Measurements from ENCODE around the gene MAMLD1. TPM values are rescaled to one million over a fixed set of nuclear protein-coding genes. Genes with fewer than 3 reads are reported as not detected.

Gene MAMLD1
- total RNA-seq, 5 donors from 2014 or later (not counting 1 experiment from before 2014, with no cell fraction given) = 0.92 to 2.1 (median 1.6) TPM

- ATAC-seq (replicated peaks in 1 of 4) = no peak
- Histone ChIP-seq H3K4me3 (ENCODE audit: control insufficient read depth in 1 of 2, extremely low read depth in 1 of 2, low read length in 1 of 2) (no peak overlapping the region), H3K27ac (ENCODE audit: low read length) (no peak overlapping the region), H3K36me3 (ENCODE audit: control insufficient read depth in 2 of 2, extremely low read depth in 1 of 2, insufficient read depth in 1 of 2, low read length in 1 of 2) (no peaks in the 10 kb centered on the region), H3K9me3 (no peaks in the 10 kb centered on the region), H3K4me1 (ENCODE audit: control insufficient read depth in 1 of 2, extremely low read depth in 1 of 2, insufficient read depth in 2 of 2, low read length in 2 of 2) (no peaks in the 10 kb centered on the region), H3K27me3 (replicated peaks in 1 of 2; ENCODE audit: control insufficient read depth in 2 of 2, extremely low read depth in 1 of 2, insufficient read depth in 2 of 2, low read length in 1 of 2) (no peaks in the 10 kb centered on the region)
- no peaks in the 10 kb centered on the region for H3K36me3 Mint-ChIP-seq
- H3K9me3 Mint-ChIP-seq = no peaks in the 10 kb centered on the region
- no CpG with 5 or more reads among the region's 5 CpGs for whole genome bisulfite sequencing (ENCODE audit: insufficient coverage)
- H3K4me3 Mint-ChIP-seq = no peak overlapping the region
- peaks cover 0 to 22% of the 10 kb centered on the region in 2 donors for H3K27me3 Mint-ChIP-seq
- ChIA-PET POLR2A (no interaction called here), CTCF (interaction anchor here in 1 of 2 donors (1.1 kb wide), 1 partner anchor 30 kb away, joined by 3 read pairs; no protein-coding TSS in a partner anchor)
- DNase-seq = no peak
- peaks cover 5 to 8% (median 6%) of the 10 kb centered on the region in 3 donors for H3K4me1 Mint-ChIP-seq
- H3K27ac Mint-ChIP-seq = no peak overlapping the region
Measured at GRCh38 chrX:150487369-150488094, 124.4 kb downstream of the MAMLD1 start.

GRCh38 chrX:150489359-150490015, 126.4 kb downstream of the MAMLD1 start:
- Histone ChIP-seq H3K27ac (ENCODE audit: low read length) (no peak overlapping the region), H3K9me3 (no peaks in the 10 kb centered on the region), H3K4me3 (ENCODE audit: control insufficient read depth in 1 of 2, extremely low read depth in 1 of 2, low read length in 1 of 2) (no peak overlapping the region), H3K27me3 (replicated peaks in 1 of 2; ENCODE audit: control insufficient read depth in 2 of 2, extremely low read depth in 1 of 2, insufficient read depth in 2 of 2, low read length in 1 of 2) (no peaks in the 10 kb centered on the region), H3K36me3 (ENCODE audit: control insufficient read depth in 2 of 2, extremely low read depth in 1 of 2, insufficient read depth in 1 of 2, low read length in 1 of 2) (no peaks in the 10 kb centered on the region), H3K4me1 (ENCODE audit: control insufficient read depth in 1 of 2, extremely low read depth in 1 of 2, insufficient read depth in 2 of 2, low read length in 2 of 2) (no peaks in the 10 kb centered on the region)
- no CpG with 5 or more reads among the region's 6 CpGs for WGBS (ENCODE audit: insufficient coverage)
- POLR2A ChIA-PET = no interaction called here
- DNase-seq (no peak), ATAC-seq (replicated peaks in 1 of 4) (no peak)
- Mint-ChIP-seq H3K4me3 (no peak overlapping the region), H3K27ac (no peak overlapping the region), H3K4me1 (no peaks in the 10 kb centered on the region), H3K36me3 (no peaks in the 10 kb centered on the region), H3K9me3 (no peaks in the 10 kb centered on the region), H3K27me3 (peaks cover 0 to 27% of the 10 kb centered on the region in 2 donors)
- CTCF ChIA-PET = interaction anchor here (0.7 to 1.3 kb wide), 2 partner anchors 11 to 1191 kb away, joined by 3 to 4 read pairs; no protein-coding TSS in a partner anchor

- H3K9me3 ChIP-seq = no peaks in the 10 kb centered on the region
- no CpG with 5 or more reads among the region's 4 CpGs for WGBS (ENCODE audit: insufficient coverage)
- H3K4me1 Mint-ChIP-seq = no peaks in the 10 kb centered on the region
- no peak overlapping the region for H3K27ac ChIP-seq (ENCODE audit: low read length)
- H3K27me3 Mint-ChIP-seq = peaks cover 0 to 29% of the 10 kb centered on the region in 2 donors
- POLR2A ChIA-PET = no interaction called here
- H3K9me3 Mint-ChIP-seq = no peaks in the 10 kb centered on the region
- no peaks in the 10 kb centered on the region for H3K36me3 Mint-ChIP-seq
- DNase-seq = no peak
- no peak for ATAC-seq (replicated peaks in 1 of 4)
- no peak overlapping the region for H3K27ac Mint-ChIP-seq
- no peaks in the 10 kb centered on the region for H3K36me3 ChIP-seq (ENCODE audit: control insufficient read depth in 2 of 2, extremely low read depth in 1 of 2, insufficient read depth in 1 of 2, low read length in 1 of 2)
- H3K4me1 ChIP-seq (ENCODE audit: control insufficient read depth in 1 of 2, extremely low read depth in 1 of 2, insufficient read depth in 2 of 2, low read length in 2 of 2) = no peaks in the 10 kb centered on the region
- CTCF ChIA-PET = no interaction called here
- H3K27me3 ChIP-seq (replicated peaks in 1 of 2; ENCODE audit: control insufficient read depth in 2 of 2, extremely low read depth in 1 of 2, insufficient read depth in 2 of 2, low read length in 1 of 2) = no peaks in the 10 kb centered on the region
- no peak overlapping the region for H3K4me3 ChIP-seq (ENCODE audit: control insufficient read depth in 1 of 2, extremely low read depth in 1 of 2, low read length in 1 of 2)
- no peak overlapping the region for H3K4me3 Mint-ChIP-seq
Measured at GRCh38 chrX:150495496-150495895, 132.4 kb downstream of the MAMLD1 start.

GRCh38 chrX:150499240-150499639, 136.1 kb downstream of the MAMLD1 start:
- no peaks in the 10 kb centered on the region for H3K9me3 Mint-ChIP-seq
- no peak overlapping the region for H3K27ac Mint-ChIP-seq
- no peaks in the 10 kb centered on the region for H3K9me3 ChIP-seq
- no peak overlapping the region for H3K27ac ChIP-seq (ENCODE audit: low read length)
- no peaks in the 10 kb centered on the region for H3K36me3 Mint-ChIP-seq
- H3K36me3 ChIP-seq (ENCODE audit: control insufficient read depth in 2 of 2, extremely low read depth in 1 of 2, insufficient read depth in 1 of 2, low read length in 1 of 2) = no peaks in the 10 kb centered on the region
- no peak overlapping the region for H3K4me3 ChIP-seq (ENCODE audit: control insufficient read depth in 1 of 2, extremely low read depth in 1 of 2, low read length in 1 of 2)
- ATAC-seq (replicated peaks in 1 of 4) = no peak
- H3K27me3 Mint-ChIP-seq = peaks cover 0 to 15% of the 10 kb centered on the region in 2 donors
- ChIA-PET POLR2A (no interaction called here), CTCF (no interaction called here)
- no peaks in the 10 kb centered on the region for H3K4me1 Mint-ChIP-seq
- DNase-seq = no peak
- no peaks in the 10 kb centered on the region for H3K4me1 ChIP-seq (ENCODE audit: control insufficient read depth in 1 of 2, extremely low read depth in 1 of 2, insufficient read depth in 2 of 2, low read length in 2 of 2)
- WGBS (ENCODE audit: insufficient coverage) = no CpG with 5 or more reads among the region's 3 CpGs
- no peak overlapping the region for H3K4me3 Mint-ChIP-seq
- H3K27me3 ChIP-seq (replicated peaks in 1 of 2; ENCODE audit: control insufficient read depth in 2 of 2, extremely low read depth in 1 of 2, insufficient read depth in 2 of 2, low read length in 1 of 2) = no peaks in the 10 kb centered on the region

- ChIA-PET CTCF (no interaction called here), POLR2A (no interaction called here)
- WGBS (ENCODE audit: insufficient coverage) = 100% methylated on average over 1 of the region's 3 CpGs
- H3K4me1 Mint-ChIP-seq = no peaks in the 10 kb centered on the region
- H3K9me3 Mint-ChIP-seq = no peaks in the 10 kb centered on the region
- Histone ChIP-seq H3K27me3 (replicated peaks in 1 of 2; ENCODE audit: control insufficient read depth in 2 of 2, extremely low read depth in 1 of 2, insufficient read depth in 2 of 2, low read length in 1 of 2) (no peaks in the 10 kb centered on the region), H3K36me3 (ENCODE audit: control insufficient read depth in 2 of 2, extremely low read depth in 1 of 2, insufficient read depth in 1 of 2, low read length in 1 of 2) (no peaks in the 10 kb centered on the region), H3K9me3 (no peaks in the 10 kb centered on the region), H3K4me3 (ENCODE audit: control insufficient read depth in 1 of 2, extremely low read depth in 1 of 2, low read length in 1 of 2) (no peak overlapping the region), H3K27ac (ENCODE audit: low read length) (no peak overlapping the region), H3K4me1 (ENCODE audit: control insufficient read depth in 1 of 2, extremely low read depth in 1 of 2, insufficient read depth in 2 of 2, low read length in 2 of 2) (no peaks in the 10 kb centered on the region)
- no peak overlapping the region for H3K4me3 Mint-ChIP-seq
- DNase-seq (no peak), ATAC-seq (replicated peaks in 1 of 4) (no peak)
- H3K27ac Mint-ChIP-seq = no peak overlapping the region
- H3K27me3 Mint-ChIP-seq = peaks cover 0 to 10% of the 10 kb centered on the region in 2 donors
- no peaks in the 10 kb centered on the region for H3K36me3 Mint-ChIP-seq
Measured at GRCh38 chrX:150502091-150502490, 139.0 kb downstream of the MAMLD1 start.

- POLR2A ChIA-PET = no interaction called here
Measured at GRCh38 chrX:150502979-150503897, 140.1 kb downstream of the MAMLD1 start.

More at GRCh38 chrX:150502979-150503897, 140.1 kb downstream of the MAMLD1 start:
- Mint-ChIP-seq H3K9me3 (no peaks in the 10 kb centered on the region), H3K36me3 (no peaks in the 10 kb centered on the region), H3K4me1 (no peaks in the 10 kb centered on the region), H3K4me3 (no peak overlapping the region), H3K27me3 (peaks cover 0 to 16% of the 10 kb centered on the region in 2 donors), H3K27ac (no peak overlapping the region)
- 82% methylated on average over 6 of the region's 19 CpGs for WGBS (ENCODE audit: insufficient coverage)
- H3K27ac ChIP-seq (ENCODE audit: low read length) = no peak overlapping the region
- no peaks in the 10 kb centered on the region for H3K27me3 ChIP-seq (replicated peaks in 1 of 2; ENCODE audit: control insufficient read depth in 2 of 2, extremely low read depth in 1 of 2, insufficient read depth in 2 of 2, low read length in 1 of 2)
- CTCF ChIA-PET = no interaction called here
- DNase-seq (no peak), ATAC-seq (replicated peaks in 1 of 4) (no peak)
- H3K4me1 ChIP-seq (ENCODE audit: control insufficient read depth in 1 of 2, extremely low read depth in 1 of 2, insufficient read depth in 2 of 2, low read length in 2 of 2) = no peaks in the 10 kb centered on the region
- no peaks in the 10 kb centered on the region for H3K36me3 ChIP-seq (ENCODE audit: control insufficient read depth in 2 of 2, extremely low read depth in 1 of 2, insufficient read depth in 1 of 2, low read length in 1 of 2)
- H3K9me3 ChIP-seq = no peaks in the 10 kb centered on the region
- no peak overlapping the region for H3K4me3 ChIP-seq (ENCODE audit: control insufficient read depth in 1 of 2, extremely low read depth in 1 of 2, low read length in 1 of 2)

All from T-cell (primary cell).